Common myeloid progenitor, CD34-positive (primary cell): ENCODE results near the gene GDF2.

Experiments
- CTCF ChIA-PET: fragments of 350-600 bp; sonication (Branson Sonifier 250); formaldehyde crosslinking; loops from one replicate; lab custom pipeline; 2021; ENCODE audit warnings: antibody characterized with exemption; lab: Charles Lee
- POLR2A ChIA-PET: fragments of 350-600 bp; sonication (Branson Sonifier 250); formaldehyde crosslinking; loops from one replicate; lab custom pipeline; 2021; ENCODE audit warnings: antibody characterized with exemption; lab: Charles Lee
- DNase-seq, 3 donors: peaks; one replicate each; pipeline versions ENCODE4 v3.0.0 to v3.0.0-alpha.2; 2013
- H3K27ac ChIP-seq, 2 experiments: 1 replicate in 1 of 2; 2 replicates in 1 of 2; pipeline ENCODE4 v1.7.0; 2013; ENCODE audit warnings: inconsistent platforms in 2 of 2, low read length in 2 of 2, mild to moderate bottlenecking in 2 of 2, low read depth in 1 of 2, moderate library complexity in 1 of 2; ENCODE audit not compliant: severe bottlenecking in 2 of 2, insufficient read depth in 1 of 2, poor library complexity in 1 of 2
- H3K27me3 ChIP-seq, 5 experiments: replicated peaks in 2 of 5; 1 replicate in 3 of 5; 2 replicates in 2 of 5; pipeline versions ENCODE4 v1.6.1 to v1.7.0; 2013; ENCODE audit warnings: low read length in 4 of 5, mild to moderate bottlenecking in 2 of 5, moderate library complexity in 2 of 5, inconsistent platforms in 1 of 5; ENCODE audit not compliant: insufficient read depth in 5 of 5, control insufficient read depth in 4 of 5
- H3K36me3 ChIP-seq, 4 experiments: 1 replicate in 2 of 4; 2 replicates in 2 of 4; pipeline versions ENCODE4 v1.6.1 to v1.7.0; 2013; ENCODE audit warnings: low read length in 3 of 4, control low read depth in 1 of 4, mild to moderate bottlenecking in 1 of 4; ENCODE audit not compliant: control insufficient read depth in 4 of 4, insufficient read depth in 4 of 4
- H3K4me1 ChIP-seq, 4 experiments: 1 replicate in 3 of 4; 2 replicates in 1 of 4; pipeline versions ENCODE4 v1.6.1 to v1.7.1; 2013; ENCODE audit warnings: low read length in 3 of 4, mild to moderate bottlenecking in 3 of 4, control low read depth in 1 of 4, inconsistent platforms in 1 of 4, moderate library complexity in 1 of 4; ENCODE audit not compliant: control insufficient read depth in 4 of 4, insufficient read depth in 4 of 4; ENCODE audit errors: control extremely low read depth in 1 of 4
- H3K4me3 ChIP-seq, 7 experiments: 1 replicate in 4 of 7; 2 replicates in 3 of 7; pipeline versions ENCODE4 v1.5.1 to v1.7.0; 2013; ENCODE audit warnings: mild to moderate bottlenecking in 7 of 7, low read length in 6 of 7, moderate library complexity in 6 of 7, inconsistent platforms in 2 of 7, low read depth in 2 of 7, control low read depth in 1 of 7; ENCODE audit not compliant: insufficient read depth in 4 of 7, control insufficient read depth in 1 of 7; ENCODE audit errors: extremely low read depth in 1 of 7
- H3K9me3 ChIP-seq, 5 experiments: 1 replicate in 4 of 5; 2 replicates in 1 of 5; pipeline versions ENCODE4 v1.6.1 to v1.7.1; 2013; ENCODE audit warnings: low read length in 4 of 5, mild to moderate bottlenecking in 2 of 5, inconsistent platforms in 1 of 5, low read depth in 1 of 5, moderate library complexity in 1 of 5; ENCODE audit not compliant: control insufficient read depth in 4 of 5, insufficient read depth in 2 of 5; ENCODE audit errors: control extremely low read depth in 1 of 5
- WGBS: methylation state at CpG from one replicate; pipeline ENCODE4 v1.1.5; 2013; ENCODE audit not compliant: insufficient coverage; 5-methylcytosine and 5-hydroxymethylcytosine counted together

GDF2 gene

DNA sequence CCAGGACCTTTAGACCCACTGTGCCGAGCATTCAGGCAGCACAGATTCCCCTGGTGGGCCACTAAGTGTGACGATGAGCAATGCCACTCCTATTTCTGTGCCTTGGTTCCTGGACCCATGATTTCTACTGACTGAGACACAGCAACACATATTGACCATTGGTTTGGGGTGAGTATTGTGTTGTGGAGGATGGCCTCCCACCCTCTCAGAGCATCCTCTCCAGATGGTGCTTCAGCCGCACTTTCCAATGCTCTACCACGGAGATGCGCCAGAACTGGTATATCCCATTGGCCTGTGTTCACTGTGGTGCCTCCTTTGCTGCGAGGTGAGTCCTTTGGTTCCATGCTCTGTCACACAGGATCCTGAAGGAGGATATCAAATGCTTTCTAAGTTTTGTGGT is 32.3 kb upstream of the GDF2 start:
- peaks cover 0 to 14% (median 5%) of the 10 kb centered on the region in 4 experiments for H3K4me1 ChIP-seq
- H3K27ac ChIP-seq = no peak overlapping the region
- DNase-seq = no peak
- WGBS = 98% methylated on average over 5 of the region's 6 CpGs
- peaks cover 0 to 12% (median 4%) of the 10 kb centered on the region in 5 experiments for H3K27me3 ChIP-seq
- H3K36me3 ChIP-seq = no peaks in the 10 kb centered on the region
- H3K4me3 ChIP-seq = no peak overlapping the region
- H3K9me3 ChIP-seq = no peaks in the 10 kb centered on the region
- ChIA-PET CTCF (interaction anchor here (0.9 kb wide), 1 partner anchor 12 kb away, joined by 3 read pairs; no protein-coding TSS in a partner anchor), POLR2A (no interaction called here)

DNA sequence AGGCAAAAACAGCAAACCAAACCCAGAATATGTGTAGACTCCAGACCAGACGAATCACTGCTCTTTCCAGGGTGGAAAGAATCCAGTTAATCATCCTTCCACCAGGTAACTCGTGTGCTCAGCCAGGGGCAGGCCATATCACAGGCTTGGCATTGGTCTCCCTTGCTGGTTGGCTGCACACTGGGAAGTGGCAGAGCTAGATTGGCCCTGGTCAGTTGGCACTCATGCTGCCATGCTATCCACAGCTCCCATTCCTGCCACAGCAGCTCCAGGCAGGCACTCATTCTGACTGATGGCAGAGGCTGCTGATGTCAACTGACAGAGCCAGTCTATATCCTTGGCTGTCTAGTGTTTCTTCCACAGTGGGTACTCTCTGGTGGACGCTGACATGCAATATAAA is 31.9 kb upstream of the GDF2 start:
- no peak overlapping the region for H3K4me3 ChIP-seq
- no peak overlapping the region for H3K27ac ChIP-seq
- ChIA-PET CTCF (interaction anchor here (1.2 kb wide), 1 partner anchor 16 kb away, joined by 3 read pairs; no protein-coding TSS in a partner anchor), POLR2A (no interaction called here)
- DNase-seq = no peak
- H3K27me3 ChIP-seq = peaks cover 0 to 12% (median 7%) of the 10 kb centered on the region in 5 experiments
- WGBS = 97% methylated on average over 3 of the region's 3 CpGs
- no peaks in the 10 kb centered on the region for H3K36me3 ChIP-seq
- peaks cover 0 to 14% (median 5%) of the 10 kb centered on the region in 4 experiments for H3K4me1 ChIP-seq
- H3K9me3 ChIP-seq = no peaks in the 10 kb centered on the region

DNA sequence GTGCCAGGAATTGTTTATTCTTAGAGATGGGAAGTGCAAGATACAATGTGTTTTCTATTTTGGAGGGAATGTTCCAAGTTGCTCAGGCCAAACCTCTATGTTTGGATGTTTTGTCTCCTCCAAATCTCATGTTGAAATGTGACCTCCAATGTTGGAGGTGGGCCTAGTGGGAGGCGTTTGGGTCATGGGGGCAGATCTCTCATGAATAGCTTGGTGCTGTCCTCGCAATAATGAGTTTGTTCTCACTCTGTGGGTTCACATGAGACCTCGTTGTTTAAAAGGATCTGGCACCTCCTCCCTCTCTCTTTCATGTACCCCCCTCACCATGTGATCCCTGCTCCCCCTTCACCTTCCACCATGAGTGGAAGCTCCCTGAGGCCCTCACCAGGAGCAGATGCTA is 30.6 kb upstream of the GDF2 start:
- no peaks in the 10 kb centered on the region for H3K9me3 ChIP-seq
- ChIA-PET POLR2A (no interaction called here), CTCF (interaction anchor here (1.2 kb wide), 1 partner anchor 17 kb away, joined by 3 read pairs; no protein-coding TSS in a partner anchor)
- no peaks in the 10 kb centered on the region for H3K36me3 ChIP-seq
- no peak for DNase-seq
- peaks cover 0 to 4% (median 2%) of the 10 kb centered on the region in 4 experiments for H3K4me1 ChIP-seq
- 100% methylated on average over 2 of the region's 3 CpGs for WGBS
- peaks cover 0 to 23% (median 12%) of the 10 kb centered on the region in 5 experiments for H3K27me3 ChIP-seq
- no peak overlapping the region for H3K27ac ChIP-seq
- H3K4me3 ChIP-seq = no peak overlapping the region

DNA sequence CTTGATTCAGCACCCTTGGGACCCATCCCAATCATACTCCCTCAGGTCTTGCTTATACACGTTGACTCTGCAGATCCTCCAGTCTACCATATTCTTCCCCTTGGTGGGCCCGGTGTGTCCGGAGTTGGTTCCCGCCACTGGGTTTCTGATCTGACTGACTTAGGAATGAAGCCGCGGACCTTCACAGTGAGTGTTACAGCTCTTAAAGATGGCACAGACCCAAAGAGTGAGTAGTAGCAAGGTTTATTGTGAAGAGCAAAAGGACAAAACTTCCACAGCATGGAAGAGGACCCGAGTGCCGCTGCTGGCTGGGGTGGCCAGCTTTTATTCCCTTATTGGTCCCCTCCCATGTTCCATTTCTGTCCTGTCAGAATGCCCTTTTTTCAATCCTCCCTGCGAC is 28.2 kb upstream of the GDF2 start:
- no peak overlapping the region for H3K4me3 ChIP-seq
- DNase-seq = no peak
- peaks cover 0 to 46% (median 23%) of the 10 kb centered on the region in 5 experiments for H3K27me3 ChIP-seq
- H3K36me3 ChIP-seq = no peaks in the 10 kb centered on the region
- CTCF ChIA-PET = no interaction called here
- no peaks in the 10 kb centered on the region for H3K9me3 ChIP-seq
- POLR2A ChIA-PET = no interaction called here
- H3K27ac ChIP-seq = no peak overlapping the region
- 100% methylated on average over 6 of the region's 9 CpGs for WGBS
- H3K4me1 ChIP-seq = no peaks in the 10 kb centered on the region

DNA sequence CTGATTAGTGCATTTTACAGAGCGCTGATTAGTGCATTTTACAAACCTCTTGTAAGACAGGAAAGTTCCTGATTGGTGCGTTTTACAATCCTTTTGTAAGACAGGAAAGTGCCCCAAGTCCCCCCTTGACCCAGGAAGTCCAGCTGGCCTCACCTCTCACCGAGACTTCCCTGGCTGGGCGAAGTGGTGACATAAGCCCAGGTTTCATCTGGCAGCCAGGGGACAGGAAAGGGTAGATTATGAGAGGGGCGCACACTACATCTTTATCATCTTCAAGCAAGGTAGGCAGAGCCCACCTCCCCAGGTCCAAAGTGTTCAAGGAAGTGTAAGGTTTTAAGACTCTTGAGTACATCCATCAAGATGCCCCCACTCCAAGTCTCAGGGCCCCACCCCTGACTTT is 27.8 kb upstream of the GDF2 start:
- 95% methylated on average over 4 of the region's 5 CpGs for WGBS
- H3K27ac ChIP-seq = no peak overlapping the region
- H3K4me1 ChIP-seq = no peaks in the 10 kb centered on the region
- peaks cover 0 to 51% (median 23%) of the 10 kb centered on the region in 5 experiments for H3K27me3 ChIP-seq
- H3K4me3 ChIP-seq = no peak overlapping the region
- ChIA-PET CTCF (no interaction called here), POLR2A (no interaction called here)
- DNase-seq = no peak
- H3K9me3 ChIP-seq = no peaks in the 10 kb centered on the region
- H3K36me3 ChIP-seq = no peaks in the 10 kb centered on the region

DNA sequence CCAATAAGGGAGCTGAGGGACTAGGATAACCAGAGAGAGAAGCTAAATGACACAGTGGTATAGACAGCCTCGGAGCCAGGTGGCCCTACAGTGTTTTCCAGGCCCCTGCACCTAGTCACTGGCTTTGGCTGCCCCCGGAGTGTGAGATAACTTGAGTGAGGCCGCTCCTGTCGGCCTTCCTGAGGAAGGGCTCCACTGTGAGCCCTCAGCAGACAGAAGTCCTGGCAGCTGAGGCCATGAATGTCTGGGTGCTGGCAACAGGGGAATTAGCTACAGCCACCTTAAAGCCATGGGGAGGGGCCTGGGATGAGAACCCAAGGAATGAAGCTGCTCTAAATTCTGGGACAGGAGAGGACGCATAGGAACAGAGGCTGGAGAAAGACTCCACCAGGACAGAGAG is 26.8 kb upstream of the GDF2 start:
- no peaks in the 10 kb centered on the region for H3K36me3 ChIP-seq

DNA sequence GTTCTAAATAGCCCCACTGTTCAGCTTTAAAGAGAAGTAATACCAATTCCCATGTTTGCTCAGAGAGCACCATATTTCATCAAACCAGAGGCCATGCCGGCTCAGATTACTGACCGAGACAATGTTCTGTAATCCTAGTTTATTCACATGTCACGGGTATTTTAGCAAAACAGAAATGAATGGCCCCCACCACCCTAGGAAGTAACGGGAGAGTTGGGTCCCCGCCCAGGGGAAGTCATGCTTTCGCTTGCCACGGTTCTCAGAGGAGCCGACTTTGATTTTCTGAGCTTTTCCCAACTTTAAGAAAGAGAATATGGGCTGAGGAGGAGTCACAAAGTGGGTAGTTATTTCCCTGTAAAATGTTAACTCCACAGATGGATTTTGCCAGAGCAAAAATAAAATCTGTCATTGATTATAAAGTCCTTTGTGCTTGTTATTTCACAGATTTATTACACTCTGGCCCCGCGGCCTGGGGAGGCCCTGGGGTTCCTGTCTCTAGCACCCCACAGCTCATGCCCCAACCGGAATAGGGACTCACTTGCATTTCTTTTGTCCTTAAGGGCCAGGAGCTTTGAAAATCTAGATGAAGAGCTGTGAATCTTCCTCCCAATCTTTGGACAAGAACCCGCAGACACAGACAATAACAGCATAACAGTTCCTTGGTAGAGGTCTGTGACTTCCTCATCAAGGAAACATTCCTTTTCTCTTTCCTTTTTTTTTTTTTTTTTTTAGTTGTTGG is 25.9 kb upstream of the GDF2 start:
- Histone ChIP-seq H3K4me1 (peaks cover 0 to 14% (median 12%) of the 10 kb centered on the region in 4 experiments), H3K27ac (no peak overlapping the region), H3K36me3 (no peaks in the 10 kb centered on the region), H3K27me3 (peaks cover 0 to 69% (median 28%) of the 10 kb centered on the region in 5 experiments), H3K4me3 (no peak overlapping the region), H3K9me3 (no peaks in the 10 kb centered on the region)
- 33% methylated on average over 11 of the region's 12 CpGs for WGBS
- CTCF ChIA-PET = interaction anchor here (0.6 to 3.0 kb wide), 6 partner anchors 10 to 251 kb away, joined by 3 to 10 read pairs (median 4); no protein-coding TSS in a partner anchor
- DNase-seq = no peak
- POLR2A ChIA-PET = no interaction called here

More for the DNA sequence above, 26.8 kb upstream of the GDF2 start:
- Histone ChIP-seq H3K4me1 (peaks cover 0 to 8% (median 6%) of the 10 kb centered on the region in 4 experiments), H3K27me3 (peaks cover 0 to 60% (median 24%) of the 10 kb centered on the region in 5 experiments), H3K9me3 (no peaks in the 10 kb centered on the region), H3K4me3 (no peak overlapping the region), H3K27ac (no peak overlapping the region)
- ChIA-PET POLR2A (no interaction called here), CTCF (interaction anchor here (2.6 kb wide), 1 partner anchor 9 kb away, joined by 8 read pairs; no protein-coding TSS in a partner anchor)
- DNase-seq = no peak
- WGBS = 96% methylated on average over 5 of the region's 5 CpGs
